Central memory CD8-positive, alpha-beta T cell (primary cell): ENCODE measurements around the gene TOMM70.
"Not testable (repeated sequence)": the region's sequence is repeated elsewhere in the genome, so short reads cannot be mapped to it uniquely, and the experiment has no call there.

ENCODE experiments used
- ATAC-seq: fragments of 150-1000 bp; cut with Tn5 transposase; replicated peaks from 2 replicates; pipeline ENCODE4 v1.10.0; 2022; ENCODE audit warnings: mild to moderate bottlenecking, moderate FRiP score, moderate number of reproducible peaks; ENCODE audit not compliant: poor library complexity, severe bottlenecking; ENCODE audit errors: extremely low read depth
- DNase-seq, 2 donors: peaks; one replicate each; pipeline ENCODE4 v3.0.0; 2021; ENCODE audit warnings: low spot score in 2 of 2
- H3K27ac Mint-ChIP-seq: one replicate; pipeline ENCODE4 v1.8.0; 2022; ENCODE audit warnings: low read depth, mild to moderate bottlenecking, moderate library complexity, mixed read lengths
- H3K27me3 Mint-ChIP-seq: one replicate; pipeline ENCODE4 v1.8.0; 2022; ENCODE audit warnings: mixed read lengths
- H3K36me3 Mint-ChIP-seq: one replicate; pipeline ENCODE4 v1.8.0; 2022; ENCODE audit warnings: mild to moderate bottlenecking, moderate library complexity, mixed read lengths; ENCODE audit not compliant: insufficient read depth
- H3K4me1 Mint-ChIP-seq: one replicate; pipeline ENCODE4 v1.8.0; 2022; ENCODE audit warnings: mixed read lengths
- H3K4me3 Mint-ChIP-seq: one replicate; pipeline ENCODE4 v1.8.0; 2022; ENCODE audit warnings: mild to moderate bottlenecking, moderate library complexity, mixed read lengths
- H3K9me3 Mint-ChIP-seq: one replicate; pipeline ENCODE4 v1.8.0; 2022; ENCODE audit warnings: mixed read lengths

The TOMM70 gene

DNA sequence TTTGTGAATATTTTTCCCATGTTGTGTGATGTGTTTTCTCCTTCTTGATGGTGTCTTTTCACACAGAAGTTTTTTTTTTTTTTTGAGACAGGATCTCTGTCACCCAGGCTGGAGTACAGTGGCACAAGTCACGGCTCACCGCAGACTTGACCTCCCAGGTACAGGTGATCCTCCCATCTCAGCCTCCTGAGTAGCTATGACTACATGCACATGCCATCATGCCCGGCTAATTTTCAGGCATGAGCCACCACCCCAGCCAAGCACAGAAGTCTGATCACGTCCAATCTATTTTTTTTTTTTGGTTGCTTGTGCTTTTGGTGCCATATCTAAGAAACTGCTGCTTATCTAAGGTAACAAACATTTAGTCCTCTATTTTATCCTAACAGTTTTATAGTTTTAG lies 24.6 kb downstream of the TOMM70 start:
- no peak overlapping the region for H3K4me3 Mint-ChIP-seq
- H3K9me3 Mint-ChIP-seq, result no peaks in the 10 kb centered on the region
- no peak overlapping the region for H3K27ac Mint-ChIP-seq
- H3K4me1 Mint-ChIP-seq, result no peaks in the 10 kb centered on the region
- peaks cover 43% of the 10 kb centered on the region for H3K36me3 Mint-ChIP-seq
- no peak for ATAC-seq
- DNase-seq, result no peak
- no peaks in the 10 kb centered on the region for H3K27me3 Mint-ChIP-seq

DNA sequence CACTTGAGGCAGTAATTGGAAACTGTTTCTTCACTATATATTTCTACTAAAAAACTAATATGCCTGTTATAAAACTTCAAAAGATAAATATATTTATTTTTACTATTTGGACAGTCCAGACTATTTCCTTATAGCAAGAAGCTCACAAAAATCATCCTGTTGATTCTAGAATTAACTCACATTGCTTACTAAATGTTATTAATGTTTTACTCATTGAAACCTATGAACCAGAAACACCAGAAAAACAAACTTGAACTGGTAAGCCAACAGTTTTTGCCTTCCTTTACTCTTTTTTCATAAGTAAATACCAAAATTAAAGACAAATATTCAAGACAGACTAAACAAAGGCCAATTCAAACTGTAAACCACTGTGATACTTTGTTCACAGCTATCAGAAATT lies 26.4 kb downstream of the TOMM70 start:
- no peaks in the 10 kb centered on the region for H3K4me1 Mint-ChIP-seq
- no peak for DNase-seq
- no peaks in the 10 kb centered on the region for H3K9me3 Mint-ChIP-seq
- no peak overlapping the region for H3K4me3 Mint-ChIP-seq
- no peak overlapping the region for H3K27ac Mint-ChIP-seq
- H3K27me3 Mint-ChIP-seq, result no peaks in the 10 kb centered on the region
- peaks cover 42% of the 10 kb centered on the region for H3K36me3 Mint-ChIP-seq
- ATAC-seq, result no peak

- no peak overlapping the region for H3K4me3 Mint-ChIP-seq
- H3K9me3 Mint-ChIP-seq, result no peaks in the 10 kb centered on the region
- no peak for DNase-seq
- H3K27ac Mint-ChIP-seq, result no peak overlapping the region
- peaks cover 45% of the 10 kb centered on the region for H3K36me3 Mint-ChIP-seq
- H3K27me3 Mint-ChIP-seq, result no peaks in the 10 kb centered on the region
- H3K4me1 Mint-ChIP-seq, result no peaks in the 10 kb centered on the region
- ATAC-seq, result no peak
These were observed 30.1 kb downstream of the TOMM70 start for GRCh38 chr3:100370756-100371155.

DNA sequence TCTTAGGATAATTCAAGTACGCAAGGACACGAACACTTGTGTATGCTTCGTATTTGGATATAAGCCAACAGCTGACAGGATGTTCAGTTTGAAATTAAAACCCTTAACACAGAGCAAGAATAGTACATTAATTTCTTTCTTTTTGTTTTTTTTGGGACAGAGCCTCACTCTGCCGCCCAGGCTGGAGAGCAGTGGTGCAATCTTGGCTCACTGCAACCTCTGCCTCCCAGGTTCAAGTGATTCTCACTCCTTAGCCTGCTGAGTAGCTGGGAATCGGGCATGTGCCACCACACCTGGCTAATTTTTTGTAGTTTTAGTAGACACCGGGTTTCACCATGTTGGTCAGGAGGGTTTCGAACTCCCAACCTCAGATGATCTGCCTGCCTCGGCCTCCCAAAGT lies 32.4 kb downstream of the TOMM70 start:
- no peak overlapping the region for H3K4me3 Mint-ChIP-seq

DNA sequence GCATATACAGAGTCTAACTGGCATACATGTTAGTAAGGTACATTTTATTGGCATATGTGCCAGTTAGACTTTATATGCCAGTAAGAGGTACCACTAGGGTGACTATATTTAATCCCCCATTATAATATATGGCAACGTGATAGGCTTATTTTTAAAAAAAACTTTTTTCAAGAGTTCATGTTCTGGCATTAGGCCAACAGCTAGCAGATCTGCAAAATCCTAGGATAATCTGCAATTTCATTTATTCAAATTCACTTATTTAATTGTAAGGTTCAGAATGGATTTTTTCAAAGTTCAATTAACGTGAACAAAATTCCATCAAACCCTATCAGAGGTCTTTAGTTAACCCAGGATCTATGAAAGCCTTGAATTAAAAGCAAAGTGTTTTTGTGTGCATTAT lies 34.5 kb downstream of the TOMM70 start:
- Mint-ChIP-seq H3K27ac (no peak overlapping the region), H3K4me3 (no peak overlapping the region), H3K36me3 (peaks cover 35% of the 10 kb centered on the region), H3K9me3 (no peaks in the 10 kb centered on the region), H3K27me3 (no peaks in the 10 kb centered on the region), H3K4me1 (no peaks in the 10 kb centered on the region)
- ATAC-seq (no peak), DNase-seq (no peak)

More for the DNA sequence above, 32.4 kb downstream of the TOMM70 start:
- ATAC-seq, result no peak
- H3K36me3 Mint-ChIP-seq, result peaks cover 48% of the 10 kb centered on the region
- H3K27me3 Mint-ChIP-seq, result no peaks in the 10 kb centered on the region
- no peak for DNase-seq
- H3K27ac Mint-ChIP-seq, result no peak overlapping the region
- H3K9me3 Mint-ChIP-seq, result no peaks in the 10 kb centered on the region
- H3K4me1 Mint-ChIP-seq, result no peaks in the 10 kb centered on the region

- no peak overlapping the region for H3K4me3 Mint-ChIP-seq
- no peak overlapping the region for H3K27ac Mint-ChIP-seq
- DNase-seq, result no peak
- ATAC-seq, result no peak
- no peaks in the 10 kb centered on the region for H3K27me3 Mint-ChIP-seq
- H3K9me3 Mint-ChIP-seq, result no peaks in the 10 kb centered on the region
- H3K36me3 Mint-ChIP-seq, result peaks cover 30% of the 10 kb centered on the region
- H3K4me1 Mint-ChIP-seq, result no peaks in the 10 kb centered on the region
These were observed 36.5 kb downstream of the TOMM70 start for GRCh38 chr3:100364421-100364820.

DNA sequence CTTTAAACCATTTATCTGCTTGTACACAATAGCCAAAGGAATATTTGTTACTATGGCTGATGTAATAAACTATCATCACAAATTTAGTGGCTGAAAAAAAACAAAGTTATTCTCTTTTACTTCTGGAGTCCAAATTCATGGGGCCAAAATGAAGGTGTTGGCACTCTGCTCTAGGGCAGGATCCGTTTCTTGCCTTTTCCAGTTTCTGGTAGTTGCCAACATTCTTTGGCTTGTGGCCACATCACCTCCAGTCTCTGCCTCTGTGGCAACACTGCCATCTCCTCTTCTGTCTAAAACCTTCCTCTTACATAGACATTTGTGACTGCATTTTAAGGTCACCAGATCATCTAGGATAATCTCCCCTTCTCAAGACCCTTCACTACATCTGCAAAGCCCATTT lies 39.0 kb downstream of the TOMM70 start:
- H3K27ac Mint-ChIP-seq, result no peak overlapping the region
- H3K36me3 Mint-ChIP-seq, result peaks cover 22% of the 10 kb centered on the region

GRCh38 chr3:100360757-100361496 lies 40.0 kb downstream of the TOMM70 start:
- no peak for ATAC-seq
- H3K4me3 Mint-ChIP-seq, result no peak overlapping the region

More for the DNA sequence above, 39.0 kb downstream of the TOMM70 start:
- H3K27me3 Mint-ChIP-seq, result no peaks in the 10 kb centered on the region
- no peaks in the 10 kb centered on the region for H3K9me3 Mint-ChIP-seq
- ATAC-seq (no peak), DNase-seq (no peak)
- no peaks in the 10 kb centered on the region for H3K4me1 Mint-ChIP-seq
- H3K4me3 Mint-ChIP-seq, result no peak overlapping the region

DNA sequence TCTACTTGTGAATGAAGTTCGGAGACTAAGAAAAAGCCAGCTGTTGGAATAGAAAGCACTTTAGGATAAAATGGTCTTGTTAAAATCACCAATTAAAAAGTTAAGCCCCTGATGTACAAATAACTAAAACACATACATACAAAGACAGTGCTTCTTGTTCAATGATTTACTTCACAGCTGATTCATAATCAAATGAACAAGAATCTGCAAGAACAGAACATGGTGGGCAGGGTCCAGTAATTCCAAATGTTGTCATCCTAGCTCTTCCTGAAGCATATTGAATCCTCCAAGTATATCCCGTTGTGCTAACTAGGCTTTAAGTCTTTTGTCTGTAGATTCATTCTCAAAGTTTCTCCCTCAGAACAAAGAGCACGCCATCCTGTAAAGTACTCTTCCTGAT lies 41.9 kb downstream of the TOMM70 start:
- H3K27me3 Mint-ChIP-seq, result no peaks in the 10 kb centered on the region
- H3K9me3 Mint-ChIP-seq, result no peaks in the 10 kb centered on the region
- no peaks in the 10 kb centered on the region for H3K4me1 Mint-ChIP-seq
- H3K27ac Mint-ChIP-seq, result no peak overlapping the region
- H3K4me3 Mint-ChIP-seq, result no peak overlapping the region
- ATAC-seq, result no peak
- peaks cover 8% of the 10 kb centered on the region for H3K36me3 Mint-ChIP-seq
- DNase-seq, result no peak

More at GRCh38 chr3:100360757-100361496, 40.0 kb downstream of the TOMM70 start:
- no peak for DNase-seq
- no peaks in the 10 kb centered on the region for H3K27me3 Mint-ChIP-seq
- H3K27ac Mint-ChIP-seq, result no peak overlapping the region
- H3K4me1 Mint-ChIP-seq, result no peaks in the 10 kb centered on the region
- H3K9me3 Mint-ChIP-seq, result no peaks in the 10 kb centered on the region
- H3K36me3 Mint-ChIP-seq, result peaks cover 15% of the 10 kb centered on the region

DNA sequence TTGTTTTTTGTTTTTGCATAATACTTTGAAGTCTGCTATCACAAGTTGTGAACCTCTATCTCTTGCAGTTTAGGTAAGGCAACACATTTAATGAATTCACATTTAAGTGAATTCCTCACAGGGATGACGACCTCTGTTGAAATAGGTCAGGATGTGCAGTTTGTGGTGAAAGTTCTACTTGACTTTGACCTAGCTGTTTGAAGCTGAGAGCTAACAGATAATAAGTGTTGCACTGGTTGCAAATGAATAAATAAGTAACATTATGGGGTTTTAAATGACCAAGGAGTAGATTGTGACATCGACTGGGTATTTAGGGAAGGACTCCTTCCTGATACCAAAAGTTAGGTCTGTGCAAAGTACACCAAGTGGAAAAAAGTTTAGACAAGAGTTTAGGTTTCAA lies 42.5 kb downstream of the TOMM70 start:
- H3K36me3 Mint-ChIP-seq, result peaks cover 7% of the 10 kb centered on the region
- H3K9me3 Mint-ChIP-seq, result no peaks in the 10 kb centered on the region
- no peak overlapping the region for H3K27ac Mint-ChIP-seq
- ATAC-seq (no peak), DNase-seq (no peak)
- no peak overlapping the region for H3K4me3 Mint-ChIP-seq
- no peaks in the 10 kb centered on the region for H3K4me1 Mint-ChIP-seq
- H3K27me3 Mint-ChIP-seq, result no peaks in the 10 kb centered on the region

GRCh38 chr3:100354850-100355249 lies 46.0 kb downstream of the TOMM70 start:
- Mint-ChIP-seq H3K36me3 (peaks cover 21% of the 10 kb centered on the region), H3K9me3 (no peaks in the 10 kb centered on the region), H3K27ac (no peak overlapping the region), H3K4me1 (no peaks in the 10 kb centered on the region), H3K27me3 (no peaks in the 10 kb centered on the region), H3K4me3 (no peak overlapping the region)
- no peak for ATAC-seq
- DNase-seq, result no peak

- no peak overlapping the region for H3K27ac Mint-ChIP-seq
- no peaks in the 10 kb centered on the region for H3K4me1 Mint-ChIP-seq
- no peak for ATAC-seq
- no peaks in the 10 kb centered on the region for H3K27me3 Mint-ChIP-seq
- H3K36me3 Mint-ChIP-seq, result peaks cover 27% of the 10 kb centered on the region
- H3K9me3 Mint-ChIP-seq, result no peaks in the 10 kb centered on the region
- DNase-seq, result no peak
- no peak overlapping the region for H3K4me3 Mint-ChIP-seq
These were observed 48.3 kb downstream of the TOMM70 start for GRCh38 chr3:100352296-100353231.

GRCh38 chr3:100351770-100352169 lies 49.1 kb downstream of the TOMM70 start:
- H3K4me1 Mint-ChIP-seq, H3K9me3 Mint-ChIP-seq, H3K27me3 Mint-ChIP-seq, H3K27ac Mint-ChIP-seq, DNase-seq, H3K4me3 Mint-ChIP-seq, ATAC-seq: not testable (repeated sequence)
- peaks cover 28% of the 10 kb centered on the region for H3K36me3 Mint-ChIP-seq
